Esophagus squamous epithelium (tissue), 4 donors: ENCODE results near the gene HNRNPK.

Experiments
- CTCF ChIP-seq, 6 experiments: fragments of 450-650 bp in 4 of 6; fragments of 200-600 bp in 2 of 6; sonication (generic) in 2 of 6; IDR thresholded peaks; one replicate each; pipeline ENCODE4 v1.5.1; 2016 to 2019; ENCODE audit warnings: antibody characterized with exemption in 6 of 6, mild to moderate bottlenecking in 4 of 6, moderate library complexity in 4 of 6
- POLR2A ChIP-seq, 4 donors: fragments of 450-650 bp; IDR thresholded peaks; one replicate each; pipeline ENCODE4 v1.6.1; 2017; ENCODE audit warnings: antibody characterized with exemption in 4 of 4, mild to moderate bottlenecking in 4 of 4, moderate library complexity in 3 of 4

DNA sequence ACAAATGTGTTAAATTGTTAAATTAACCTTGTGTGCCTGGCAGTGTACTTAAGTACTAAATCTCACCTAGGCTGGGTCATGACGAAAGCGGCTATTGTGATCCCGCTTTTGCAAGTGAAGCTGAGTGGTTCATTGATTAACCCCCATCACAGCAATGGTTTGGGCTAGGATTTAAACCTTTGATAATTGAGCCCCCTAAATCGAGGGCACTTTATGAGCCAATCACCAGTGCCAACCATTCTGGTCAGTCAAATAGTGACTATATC, 22.8 kb downstream of the HNRNPK start:
- no peak for TF ChIP-seq POLR2A (IDR thresholded peaks at IDR 0.05)
- no peak for TF ChIP-seq CTCF (IDR thresholded peaks at IDR 0.05)
